DOHH2 (cell line): ENCODE results near the gene PTPRT.

Source experiments
- H3F3A ChIP-seq: fragments of 200-600 bp; sonication (generic), shearing (Covaris generic); 2 replicates; pipeline ENCODE4 v1.6.0; 2016; ENCODE audit warnings: antibody characterized with exemption, mild to moderate bottlenecking; ENCODE audit not compliant: control insufficient read depth, insufficient read depth
- H3K27ac ChIP-seq: fragments of 200-600 bp; sonication (generic); 2 replicates; pipeline ENCODE4 v1.5.1; 2014; ENCODE audit warnings: low read depth, mild to moderate bottlenecking, low read length, moderate library complexity
- H3K27me3 ChIP-seq: fragments of 200-600 bp; sonication (generic); 2 replicates; pipeline ENCODE4 v1.6.1; 2014; ENCODE audit warnings: mild to moderate bottlenecking, low read length, mixed read lengths; ENCODE audit not compliant: control insufficient read depth
- H3K36me3 ChIP-seq: fragments of 200-600 bp; sonication (generic); 2 replicates; pipeline ENCODE4 v1.6.1; 2014; ENCODE audit warnings: mild to moderate bottlenecking, low read length, moderate library complexity, mixed read lengths; ENCODE audit not compliant: control insufficient read depth
- H3K4me1 ChIP-seq: fragments of 200-600 bp; sonication (generic); 2 replicates; pipeline ENCODE4 v1.6.1; 2014; ENCODE audit warnings: mild to moderate bottlenecking, low read length, mixed read lengths; ENCODE audit not compliant: control insufficient read depth
- H3K4me2 ChIP-seq: fragments of 200-600 bp; sonication (generic); 2 replicates; pipeline ENCODE4 v1.6.0; 2014; ENCODE audit warnings: mild to moderate bottlenecking, low read length, moderate library complexity
- H3K4me3 ChIP-seq: fragments of 200-600 bp; sonication (generic); 2 replicates; pipeline ENCODE4 v1.5.1; 2014; ENCODE audit warnings: mild to moderate bottlenecking, low read length, mixed read lengths
- H3K79me2 ChIP-seq: fragments of 200-600 bp; sonication (generic); 2 replicates; pipeline ENCODE4 v1.6.1; 2014; ENCODE audit warnings: mild to moderate bottlenecking, low read length, mixed read lengths; ENCODE audit not compliant: control insufficient read depth
- H3K9me2 ChIP-seq: fragments of 200-600 bp; sonication (generic); replicated peaks from 2 replicates; pipeline ENCODE4 v1.6.1; 2014; ENCODE audit warnings: mild to moderate bottlenecking, low read length, mixed read lengths; ENCODE audit not compliant: control insufficient read depth
- H3K9me3 ChIP-seq: fragments of 200-600 bp; sonication (generic); 2 replicates; pipeline ENCODE4 v1.6.1; 2014; ENCODE audit warnings: antibody characterized with exemption, low read length, mixed read lengths; ENCODE audit not compliant: control insufficient read depth, insufficient read depth
- H4K20me1 ChIP-seq: fragments of 200-600 bp; sonication (generic); 2 replicates; pipeline ENCODE4 v1.6.0; 2014; ENCODE audit warnings: low read depth, mild to moderate bottlenecking, antibody characterized with exemption, low read length, moderate library complexity; ENCODE audit not compliant: control insufficient read depth, insufficient read depth
- CTCF ChIP-seq: fragments of 200-600 bp; sonication (generic); IDR thresholded peaks from one replicate; pipeline ENCODE4 v1.5.1; 2014; ENCODE audit warnings: antibody characterized with exemption, mild to moderate bottlenecking, low read depth, low read length; ENCODE audit not compliant: poor library complexity, severe bottlenecking
- EZH2phosphoT487 ChIP-seq: fragments of 200-600 bp; sonication (generic); IDR thresholded peaks from 2 replicates; pipeline ENCODE4 v1.6.1; 2017; ENCODE audit warnings: borderline replicate concordance, mild to moderate bottlenecking, antibody characterized with exemption, low read length, moderate library complexity, mixed read lengths

The PTPRT gene

DNA sequence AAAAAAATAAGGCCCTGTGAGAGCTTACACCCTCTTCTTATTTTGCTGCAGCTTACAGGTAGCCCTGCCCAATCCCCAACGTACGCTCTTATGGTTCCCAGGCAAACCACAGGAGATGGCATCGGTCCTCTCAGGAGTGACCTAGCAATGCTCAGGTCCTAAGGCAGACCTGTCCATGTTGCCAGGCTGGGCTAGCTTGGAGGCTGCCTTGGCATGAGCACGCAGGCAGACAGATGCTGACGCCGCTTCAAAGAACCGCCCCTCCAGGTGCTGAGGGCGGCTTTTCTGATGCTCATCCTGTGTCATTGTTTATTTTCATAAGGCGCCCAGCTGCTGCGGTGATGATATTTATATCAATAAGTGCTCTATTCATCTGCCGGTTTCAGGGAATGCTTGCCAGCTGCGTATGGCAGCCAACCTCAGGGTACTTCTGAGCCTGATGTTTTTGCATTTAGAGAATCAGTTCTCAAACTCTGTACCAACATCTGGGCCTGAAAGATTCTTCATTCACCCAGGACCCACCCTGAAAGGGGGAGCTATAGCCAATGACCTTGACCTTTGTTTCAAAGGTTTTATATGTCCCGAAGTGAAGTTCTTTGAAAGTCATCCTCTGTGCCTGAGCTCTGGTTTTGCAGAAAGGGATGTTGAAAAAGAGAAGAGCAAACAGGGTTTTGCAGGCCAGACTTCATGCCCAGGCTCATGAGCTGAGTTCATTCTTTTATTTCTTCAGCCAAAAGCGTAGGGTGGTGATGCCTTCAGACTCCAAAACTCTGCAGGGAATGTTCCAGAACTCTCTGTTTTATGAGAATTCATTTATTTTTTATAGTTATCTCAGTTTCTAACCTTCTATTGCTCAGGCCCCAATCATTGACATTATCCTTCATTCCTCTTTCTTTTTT lies 1095.9 kb downstream of the PTPRT start:
- H3F3A ChIP-seq, result no peaks in the 10 kb centered on the region

GRCh38 chr20:42093041-42093440 lies 1096.7 kb downstream of the PTPRT start:
- Histone ChIP-seq H4K20me1 (no peaks in the 10 kb centered on the region), H3F3A (no peaks in the 10 kb centered on the region), H3K9me3 (no peaks in the 10 kb centered on the region), H3K4me2 (no peak overlapping the region), H3K79me2 (no peaks in the 10 kb centered on the region), H3K4me3 (no peak overlapping the region), H3K36me3 (no peaks in the 10 kb centered on the region), H3K9me2 (no peaks in the 10 kb centered on the region), H3K27me3 (no peaks in the 10 kb centered on the region), H3K4me1 (no peaks in the 10 kb centered on the region), H3K27ac (no peak overlapping the region)
- TF ChIP-seq EZH2phosphoT487, result no peak
- no peak for TF ChIP-seq CTCF

More for the DNA sequence above, 1095.9 kb downstream of the PTPRT start:
- Histone ChIP-seq H3K79me2 (no peaks in the 10 kb centered on the region), H3K36me3 (no peaks in the 10 kb centered on the region), H3K27me3 (no peaks in the 10 kb centered on the region), H3K4me3 (no peak overlapping the region), H3K4me2 (no peak overlapping the region), H3K27ac (no peak overlapping the region), H3K9me2 (no peaks in the 10 kb centered on the region), H3K4me1 (no peaks in the 10 kb centered on the region), H4K20me1 (no peaks in the 10 kb centered on the region), H3K9me3 (no peaks in the 10 kb centered on the region)
- TF ChIP-seq EZH2phosphoT487 (no peak), CTCF (no peak)

- Histone ChIP-seq H3K79me2 (no peaks in the 10 kb centered on the region), H3K27me3 (no peaks in the 10 kb centered on the region), H3K9me2 (no peaks in the 10 kb centered on the region), H3F3A (no peaks in the 10 kb centered on the region), H3K9me3 (no peaks in the 10 kb centered on the region), H3K36me3 (no peaks in the 10 kb centered on the region), H3K4me3 (no peak overlapping the region), H3K27ac (no peak overlapping the region), H3K4me1 (no peaks in the 10 kb centered on the region), H4K20me1 (no peaks in the 10 kb centered on the region), H3K4me2 (no peak overlapping the region)
- no peak for TF ChIP-seq EZH2phosphoT487
- no peak for TF ChIP-seq CTCF
These were observed 1104.3 kb downstream of the PTPRT start for GRCh38 chr20:42085366-42085765.
